ENCODE results near the gene PAX2. TPM values are rescaled to one million over a fixed set of nuclear protein-coding genes. Genes with fewer than 3 reads are reported as not detected.

PAX2 gene
- total RNA-seq, 1 experiment from 2014 or later, result not detected

DNA sequence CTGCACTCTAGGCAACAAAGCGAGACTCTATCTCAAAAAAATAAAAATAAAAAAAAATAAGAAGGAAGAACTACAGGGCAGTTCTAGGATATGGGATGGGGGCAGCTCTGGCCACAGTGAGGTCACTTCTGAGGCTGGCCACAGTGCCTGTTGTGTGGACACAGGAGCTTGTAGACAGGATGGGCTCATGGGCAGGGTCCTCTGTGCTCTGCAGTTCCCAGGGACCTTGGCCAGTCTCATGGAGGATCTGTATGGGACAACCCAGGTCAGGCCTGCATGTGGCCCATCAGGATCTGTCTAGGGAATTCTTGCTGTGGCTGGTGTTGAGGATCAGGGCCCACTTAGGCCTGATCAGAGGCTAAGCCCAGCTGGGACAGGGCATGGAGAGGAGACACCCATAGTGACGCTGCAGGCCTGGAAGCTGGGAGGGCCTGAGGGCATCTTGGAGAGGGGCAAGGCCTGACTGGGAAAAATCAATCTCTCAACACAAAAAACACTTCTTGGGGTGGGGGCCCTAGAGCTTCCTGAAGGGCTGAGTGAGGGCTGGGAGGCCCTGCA lies 19.4 kb upstream of the PAX2 start:
- no peaks in the 10 kb centered on the region for H3K9me3 ChIP-seq (ENCODE audit: control insufficient read depth, low read depth, low read length)
- peaks cover 3 to 5% of the 10 kb centered on the region in 2 experiments; a peak in 2 of 5 replicates for H3K9me3 Mint-ChIP-seq
- no peak overlapping the region for H3T11ph ChIP-seq (ENCODE audit: low read length)
- H4K20me1 ChIP-seq (ENCODE audit: control insufficient read depth, insufficient read depth, insufficient read length), result no peaks in the 10 kb centered on the region
- TF ChIP-seq, protein P1, sequence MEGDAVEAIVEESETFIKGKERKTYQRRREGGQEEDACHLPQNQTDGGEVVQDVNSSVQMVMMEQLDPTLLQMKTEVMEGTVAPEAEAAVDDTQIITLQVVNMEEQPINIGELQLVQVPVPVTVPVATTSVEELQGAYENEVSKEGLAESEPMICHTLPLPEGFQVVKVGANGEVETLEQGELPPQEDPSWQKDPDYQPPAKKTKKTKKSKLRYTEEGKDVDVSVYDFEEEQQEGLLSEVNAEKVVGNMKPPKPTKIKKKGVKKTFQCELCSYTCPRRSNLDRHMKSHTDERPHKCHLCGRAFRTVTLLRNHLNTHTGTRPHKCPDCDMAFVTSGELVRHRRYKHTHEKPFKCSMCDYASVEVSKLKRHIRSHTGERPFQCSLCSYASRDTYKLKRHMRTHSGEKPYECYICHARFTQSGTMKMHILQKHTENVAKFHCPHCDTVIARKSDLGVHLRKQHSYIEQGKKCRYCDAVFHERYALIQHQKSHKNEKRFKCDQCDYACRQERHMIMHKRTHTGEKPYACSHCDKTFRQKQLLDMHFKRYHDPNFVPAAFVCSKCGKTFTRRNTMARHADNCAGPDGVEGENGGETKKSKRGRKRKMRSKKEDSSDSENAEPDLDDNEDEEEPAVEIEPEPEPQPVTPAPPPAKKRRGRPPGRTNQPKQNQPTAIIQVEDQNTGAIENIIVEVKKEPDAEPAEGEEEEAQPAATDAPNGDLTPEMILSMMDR (conservative IDR thresholded peaks at IDR 0.05), result no peak
- H3K23ac ChIP-seq (ENCODE audit: insufficient read length, low read depth, low read length), result no peak overlapping the region
- no peak overlapping the region for H4K91ac ChIP-seq (ENCODE audit: insufficient read length, low read depth, low read length)
- H3K36me3 Mint-ChIP-seq (ENCODE audit: insufficient read depth in 1 of 3, low read depth in 3 of 3), result peaks cover 0 to 2% (median 0%) of the 10 kb centered on the region in 3 experiments; a peak in 2 of 7 replicates
- no CpG with 5 or more reads among the region's 2 CpGs for WGBS (ENCODE audit: extremely low coverage, insufficient read length, low lambda C conversion rate)
- no peak overlapping the region for H2BK12ac ChIP-seq (ENCODE audit: insufficient read length, low read depth, low read length)
- no peak overlapping the region for H4K8ac ChIP-seq (replicated peaks; ENCODE audit: insufficient read length, low read depth, low read length)
- H3K4me1 ChIP-seq (ENCODE audit: insufficient read depth, low read length), result no peaks in the 10 kb centered on the region
- H2AK5ac ChIP-seq (ENCODE audit: insufficient read length, low read length), result no peak overlapping the region
- no peaks in the 10 kb centered on the region for H3K23me2 ChIP-seq (ENCODE audit: insufficient read length, low read depth, low read length, poor library complexity, severe bottlenecking)
- no peak overlapping the region for H3K4me3 Mint-ChIP-seq
- no peak for DNase-seq
- no peaks in the 10 kb centered on the region for H3K79me2 ChIP-seq (ENCODE audit: insufficient read depth, low read length)
- H3K14ac ChIP-seq (ENCODE audit: insufficient read depth, low read length), result no peak overlapping the region
- H3K56ac ChIP-seq (ENCODE audit: insufficient read length, low read depth, low read length), result no peak overlapping the region
- H3K27ac ChIP-seq (ENCODE audit: insufficient read length, low read depth, low read length), result no peak overlapping the region
- H4K5ac ChIP-seq (ENCODE audit: insufficient read length, low read depth, low read length), result no peak overlapping the region
- no peak overlapping the region for H3K4ac ChIP-seq (ENCODE audit: low read depth, low read length)
- H3K4me1 Mint-ChIP-seq, result peaks cover 7 to 22% of the 10 kb centered on the region in 2 experiments
- no peak overlapping the region for H3K9ac ChIP-seq (ENCODE audit: extremely low read depth, insufficient read length, low read length)
- H3K27me3 Mint-ChIP-seq (ENCODE audit: low read depth), result peaks cover 100% of the 10 kb centered on the region
- no peak overlapping the region for H3K27ac Mint-ChIP-seq
- no peaks in the 10 kb centered on the region for H3K79me1 ChIP-seq (ENCODE audit: insufficient read depth, low read depth, low read length, poor library complexity, severe bottlenecking)
- no peak overlapping the region for H2BK5ac ChIP-seq (ENCODE audit: insufficient read length, low read length)
- no peak overlapping the region for H2BK15ac ChIP-seq (ENCODE audit: low read depth, low read length)
- H2BK20ac ChIP-seq (ENCODE audit: low read depth, low read length, poor library complexity, severe bottlenecking), result no peak overlapping the region
- H3K4me2 ChIP-seq (ENCODE audit: insufficient read depth, insufficient read length, low read length), result no peak overlapping the region
- H2AFZ ChIP-seq (ENCODE audit: low read length), result no peak overlapping the region
- peaks cover 81% of the 10 kb centered on the region for H3K27me3 ChIP-seq (ENCODE audit: insufficient read depth, low read length)
- H2BK120ac ChIP-seq (ENCODE audit: low read depth, low read length, poor library complexity, severe bottlenecking), result no peak overlapping the region
- no peak overlapping the region for H3K18ac ChIP-seq (ENCODE audit: insufficient read length, low read depth, low read length)
